Measurements from ENCODE around the gene CDH2.

GRCh38 chr18:28068207-28068606, 108.7 kb downstream of the CDH2 start:
- no peak for TF ChIP-seq EZH2 (IDR thresholded peaks at IDR 0.05; ENCODE audit: borderline replicate concordance)
- TF ChIP-seq CTCF (IDR thresholded peaks at IDR 0.05; ENCODE audit: poor library complexity), result no peak
- TF ChIP-seq EZH2phosphoT487 (IDR thresholded peaks at IDR 0.05; ENCODE audit: low read depth, severe bottlenecking, unreplicated experiment), result no peak
